ENCODE measurements around the gene LY6G6C.

LY6G6C gene

GRCh38 chr6:31721351-31722020 is at the start of gene LY6G6C:
Gene LY6G6C (minus strand): TSS chr6:31721746. CDS start chr6:31721679, 67 bp downstream.
- no peak for DNase-seq (ENCODE audit: low read depth)

DNA sequence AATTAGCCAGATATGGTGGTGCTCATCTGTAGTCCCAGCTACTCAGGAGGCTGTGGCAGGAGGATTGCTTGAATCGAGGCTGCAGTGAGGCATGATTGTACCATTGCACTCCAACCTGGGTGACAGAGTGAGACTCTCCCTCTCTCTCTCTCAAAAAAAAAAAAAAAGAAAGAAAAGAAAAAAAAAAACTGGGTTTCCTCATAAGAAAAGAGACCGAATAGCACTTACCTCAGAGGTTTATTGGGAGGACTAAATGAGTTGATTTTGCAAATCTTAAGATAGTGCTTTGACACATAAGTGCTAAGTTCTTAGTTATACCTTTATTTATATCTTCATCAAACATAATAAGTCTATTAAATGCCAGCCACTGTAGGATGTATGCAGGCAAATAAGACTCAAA is 49.3 kb upstream of the LY6G6C start:
- no peak for DNase-seq (ENCODE audit: low read depth)

GRCh38 chr6:31769684-31770371 is 48.3 kb upstream of the LY6G6C start:
- DNase-seq (ENCODE audit: low read depth): no peak

GRCh38 chr6:31768363-31769257 is 47.1 kb upstream of the LY6G6C start:
- no peak for DNase-seq (ENCODE audit: low read depth)

DNA sequence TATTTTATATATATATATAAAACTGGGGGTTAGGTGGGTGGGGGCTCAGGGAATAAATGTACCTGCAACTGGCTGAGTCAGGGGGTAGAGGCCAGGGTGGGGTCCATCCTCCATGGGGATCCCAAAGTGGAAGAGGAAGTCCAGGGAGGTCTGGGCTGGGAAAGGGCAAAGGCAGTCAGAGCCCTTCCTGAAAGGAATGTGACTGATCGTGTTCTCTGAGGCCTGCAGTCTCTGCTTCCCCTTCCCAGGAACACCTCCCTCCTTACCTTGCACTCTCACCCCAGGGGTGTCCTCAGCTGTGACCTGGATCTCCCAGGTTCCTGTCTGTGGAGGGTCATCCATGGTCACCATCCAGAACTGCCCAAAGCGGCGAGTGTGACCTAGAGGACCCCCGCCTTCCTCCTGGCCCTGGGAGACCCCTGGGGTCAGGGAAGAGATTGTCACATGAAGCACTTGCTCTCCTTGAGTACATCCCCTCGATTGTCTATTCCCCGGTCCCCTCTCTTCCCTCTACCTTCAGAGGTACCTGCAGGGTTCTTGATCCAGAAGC is 45.6 kb upstream of the LY6G6C start:
- no peak for DNase-seq (ENCODE audit: low read depth)

DNA sequence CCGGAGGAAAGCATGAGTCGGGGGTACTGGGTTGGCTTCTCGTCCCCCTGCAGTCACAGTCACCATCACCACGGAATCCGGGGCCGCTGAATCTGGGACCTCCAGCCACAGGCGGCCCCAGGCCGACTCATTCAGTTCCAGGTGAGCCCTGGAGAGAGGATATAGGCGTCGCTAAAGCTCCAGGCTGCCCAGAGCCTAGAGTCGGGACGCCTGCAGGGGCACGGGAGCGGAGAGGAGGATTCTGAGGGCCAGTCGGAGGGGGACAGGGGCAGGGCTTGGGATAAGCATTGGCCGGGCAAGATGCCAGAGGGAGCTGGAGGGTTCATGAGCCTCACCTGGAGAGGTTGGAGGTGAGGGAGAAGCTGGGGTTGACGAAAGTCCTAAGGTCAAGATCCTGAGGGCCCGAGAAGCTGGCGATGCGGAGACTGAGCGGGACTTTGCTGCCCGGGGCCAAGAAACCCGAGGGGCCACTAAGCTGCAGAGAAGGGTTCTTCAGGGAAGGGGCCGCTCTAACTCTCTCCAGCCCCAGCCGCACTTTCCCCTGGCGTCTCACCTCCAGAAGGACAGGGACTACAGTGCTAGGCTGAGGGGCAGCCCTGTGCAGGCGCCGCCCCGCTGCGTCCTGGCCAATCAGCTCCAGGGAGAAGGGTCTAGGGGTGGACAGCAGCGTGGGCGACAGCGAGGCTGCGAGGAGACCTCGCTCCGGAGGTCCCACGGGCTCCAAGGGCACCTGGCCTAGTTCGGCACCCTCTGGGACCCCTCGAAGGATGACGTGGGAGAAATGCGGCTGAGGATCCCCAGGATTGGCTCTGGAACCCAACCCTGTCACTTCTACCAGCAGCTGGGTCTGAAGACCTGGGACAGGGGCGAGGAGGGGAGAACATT is 44.6 kb upstream of the LY6G6C start:
- DNase-seq (ENCODE audit: low read depth): no peak

DNA sequence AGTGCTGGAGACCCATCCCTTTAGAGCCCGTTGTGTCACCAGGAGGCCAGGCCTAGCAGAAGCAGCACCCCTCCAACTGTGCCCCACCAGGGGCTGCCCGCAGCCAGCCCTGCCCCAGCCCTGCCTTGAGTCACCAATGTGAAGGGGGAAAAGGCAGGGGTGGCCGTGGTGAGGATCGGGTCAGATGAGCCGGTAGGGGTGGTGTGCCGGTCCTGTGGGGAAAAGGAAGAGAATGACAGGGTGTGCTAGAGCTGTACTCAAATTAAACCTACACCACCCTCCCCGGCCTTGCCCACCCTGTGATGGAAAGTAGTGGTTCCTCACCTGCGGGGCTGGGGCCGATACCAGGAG is 44.0 kb upstream of the LY6G6C start:
- DNase-seq (ENCODE audit: low read depth): no peak

DNA sequence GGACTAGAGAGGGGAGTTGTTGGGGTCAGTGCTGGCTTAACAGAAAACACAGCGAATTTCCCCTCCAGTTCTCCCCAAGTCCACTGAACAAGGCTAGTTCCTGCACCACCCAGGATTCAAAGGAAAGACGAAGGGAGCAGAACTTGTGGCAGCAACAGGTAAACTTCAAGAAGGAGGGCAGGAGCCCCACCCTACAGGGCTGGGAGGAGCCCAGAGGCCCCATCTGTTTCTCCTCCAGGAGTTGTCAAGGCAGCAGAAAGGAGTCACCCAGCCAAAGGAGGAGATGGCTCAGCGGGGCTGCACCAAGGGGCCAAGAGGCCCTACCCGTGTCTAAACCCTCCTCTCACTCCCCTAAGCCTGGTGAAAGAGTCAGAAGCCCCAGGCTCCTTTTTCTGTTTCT is 42.7 kb upstream of the LY6G6C start:
- DNase-seq (ENCODE audit: low read depth): no peak

GRCh38 chr6:31763619-31763940 is 42.0 kb upstream of the LY6G6C start:
- DNase-seq (ENCODE audit: low read depth): no peak

- DNase-seq (ENCODE audit: low read depth): no peak
These were observed 41.5 kb upstream of the LY6G6C start for GRCh38 chr6:31762878-31763618.

DNA sequence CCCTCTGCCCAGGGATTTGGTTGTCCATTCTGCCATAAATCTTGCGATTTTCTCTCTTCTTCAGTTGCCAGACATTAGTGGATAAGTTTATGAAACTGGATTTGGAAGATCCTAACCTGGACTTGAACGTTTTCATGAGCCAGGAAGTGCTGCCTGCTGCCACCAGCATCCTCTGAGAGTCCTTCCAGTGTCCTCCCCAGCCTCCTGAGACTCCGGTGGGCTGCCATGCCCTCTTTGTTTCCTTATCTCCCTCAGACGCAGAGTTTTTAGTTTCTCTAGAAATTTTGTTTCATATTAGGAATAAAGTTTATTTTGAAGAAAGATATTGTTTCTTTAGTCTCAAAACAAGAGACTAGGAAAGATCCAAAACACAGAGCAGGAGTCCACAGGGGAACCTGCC is 40.8 kb upstream of the LY6G6C start, which contains the start of gene SAPCD1:
SAPCD1 (plus strand) TSS at position 301 of the 400 bp plus-strand sequence. CDS start 399 bp downstream, outside the sequence.
- no peak for DNase-seq (ENCODE audit: low read depth)

GRCh38 chr6:31761343-31761742 is 39.8 kb upstream of the LY6G6C start:
- no peak for DNase-seq (ENCODE audit: low read depth)

DNA sequence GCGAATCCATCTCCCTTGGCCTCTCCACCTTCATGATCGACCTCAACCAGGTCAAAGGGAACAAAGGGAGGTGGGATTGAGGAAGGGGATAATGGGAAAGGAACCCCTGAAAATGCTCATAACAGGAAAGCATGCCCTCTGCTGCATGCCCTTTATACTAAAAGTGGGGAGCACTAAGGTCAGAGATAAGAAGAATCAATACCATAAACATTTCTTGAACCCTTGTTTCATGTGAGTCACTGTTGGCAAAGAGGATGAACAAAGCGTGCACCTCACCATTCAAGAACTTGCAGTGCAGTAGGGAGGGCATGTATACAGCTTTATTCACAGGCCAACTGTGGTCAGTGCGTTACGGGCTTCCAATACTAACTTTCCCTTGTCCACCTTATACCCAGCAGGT is 39.2 kb upstream of the LY6G6C start:
- DNase-seq (ENCODE audit: low read depth): no peak

- no peak for DNase-seq (ENCODE audit: low read depth)
These were observed 36.7 kb upstream of the LY6G6C start for GRCh38 chr6:31758281-31758680.

GRCh38 chr6:31752739-31753319 is 31.3 kb upstream of the LY6G6C start:
- DNase-seq (ENCODE audit: low read depth): no peak

GRCh38 chr6:31750411-31751022 is 29.0 kb upstream of the LY6G6C start:
- DNase-seq (ENCODE audit: low read depth): no peak

GRCh38 chr6:31749301-31750036 is 27.9 kb upstream of the LY6G6C start:
- no peak for DNase-seq (ENCODE audit: low read depth)

DNA sequence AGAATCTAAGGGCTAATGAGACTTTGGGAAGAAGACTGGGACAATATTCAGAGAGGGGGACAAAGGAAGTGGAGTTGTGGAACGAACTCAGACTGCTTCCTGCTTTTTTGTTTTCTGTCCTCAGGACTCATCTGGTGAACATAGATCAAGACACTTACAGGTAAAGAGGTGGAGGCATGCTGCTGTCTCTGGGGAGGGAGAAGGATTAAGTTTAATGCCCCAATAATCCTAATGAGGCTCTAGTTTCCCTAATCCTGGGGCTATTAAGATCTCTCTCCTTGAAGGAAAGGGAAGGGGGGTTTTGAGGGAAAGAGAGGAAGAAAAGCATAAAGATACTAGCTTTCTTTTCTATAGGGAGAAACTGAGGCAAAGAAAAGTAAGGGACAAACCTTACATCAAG is 22.9 kb upstream of the LY6G6C start:
- DNase-seq (ENCODE audit: low read depth): no peak

GRCh38 chr6:31742894-31743293 is 21.3 kb upstream of the LY6G6C start:
- DNase-seq (ENCODE audit: low read depth): no peak

All from HS-27A (cell line).